GM12892 (cell line): ENCODE data around the gene GRAMD1B.

ENCODE experiments used
- POLR2A ChIP-seq: IDR thresholded peaks from 2 replicates; pipeline ENCODE4 v1.6.1; 2011; ENCODE audit warnings: low read depth, low read length, control low read depth
- POLR2AphosphoS5 ChIP-seq: IDR thresholded peaks from 2 replicates; pipeline ENCODE4 v1.6.1; 2011; ENCODE audit warnings: low read depth, low read length, control low read depth
- TAF1 ChIP-seq: IDR thresholded peaks from 2 replicates; pipeline ENCODE4 v1.6.1; 2011; ENCODE audit warnings: low read depth, mild to moderate bottlenecking, control low read depth, low read length, borderline replicate concordance

DNA sequence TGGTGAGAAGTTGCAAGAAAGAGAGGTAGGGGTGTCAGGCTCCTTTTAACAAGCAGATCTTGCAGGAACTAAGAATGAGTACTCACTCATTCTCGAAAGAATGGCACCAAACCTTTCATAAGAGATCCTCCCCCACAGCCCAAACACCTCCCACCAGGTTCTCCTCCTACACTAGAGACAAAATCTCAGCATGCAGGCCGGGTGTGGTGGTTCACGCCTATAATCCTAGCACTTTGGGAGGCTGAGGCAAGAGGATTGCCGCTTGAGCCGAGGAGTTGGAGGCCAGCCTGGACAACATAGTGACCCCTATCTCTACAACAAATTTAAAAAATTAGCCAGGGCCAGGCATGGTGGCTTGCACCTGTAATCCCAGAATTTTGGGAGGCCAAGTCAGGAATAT is 11.1 kb downstream of the GRAMD1B start:
- TF ChIP-seq POLR2AphosphoS5, result no peak
- no peak for TF ChIP-seq POLR2A
- TF ChIP-seq TAF1, result no peak
